ENCODE measurements around the gene BEND5.

BEND5 gene

DNA sequence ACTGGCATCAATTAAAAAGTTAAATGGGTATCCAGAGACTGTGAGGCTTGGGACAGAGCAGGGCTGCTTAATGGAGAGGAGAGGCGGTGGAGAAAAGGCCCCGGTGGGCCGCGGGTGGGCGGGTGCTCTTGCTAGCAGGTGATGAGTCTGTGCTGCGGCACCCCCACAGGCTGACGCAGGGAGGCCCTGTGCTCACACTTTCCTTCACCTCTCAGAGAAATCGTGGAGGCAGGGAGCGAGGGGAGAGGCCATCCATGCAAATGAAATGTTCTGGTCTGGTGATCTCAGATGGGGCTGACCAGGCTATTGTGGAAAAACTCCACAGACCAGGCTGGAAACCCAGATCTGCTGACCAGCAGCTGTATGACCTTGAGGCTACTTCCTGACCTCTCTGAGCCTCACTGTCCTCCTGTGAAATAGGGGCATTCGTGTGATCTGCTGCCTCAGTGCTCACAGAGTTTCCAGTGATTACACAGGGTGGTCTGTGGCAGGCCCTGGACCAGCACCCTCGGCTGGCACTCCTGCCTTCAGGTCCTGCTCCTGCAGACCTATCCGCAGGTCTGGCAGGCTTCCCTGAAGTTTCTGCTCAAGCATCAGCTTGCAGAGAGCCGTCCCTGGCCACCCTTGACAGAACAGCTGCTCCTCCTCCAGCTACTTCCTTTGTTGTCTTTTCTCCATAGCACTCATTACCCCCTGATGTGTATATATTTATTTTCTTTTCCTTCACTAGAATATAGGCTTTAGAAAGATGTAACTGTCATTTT lies 89.2 kb downstream of the BEND5 start:
- TF ChIP-seq, protein P1, sequence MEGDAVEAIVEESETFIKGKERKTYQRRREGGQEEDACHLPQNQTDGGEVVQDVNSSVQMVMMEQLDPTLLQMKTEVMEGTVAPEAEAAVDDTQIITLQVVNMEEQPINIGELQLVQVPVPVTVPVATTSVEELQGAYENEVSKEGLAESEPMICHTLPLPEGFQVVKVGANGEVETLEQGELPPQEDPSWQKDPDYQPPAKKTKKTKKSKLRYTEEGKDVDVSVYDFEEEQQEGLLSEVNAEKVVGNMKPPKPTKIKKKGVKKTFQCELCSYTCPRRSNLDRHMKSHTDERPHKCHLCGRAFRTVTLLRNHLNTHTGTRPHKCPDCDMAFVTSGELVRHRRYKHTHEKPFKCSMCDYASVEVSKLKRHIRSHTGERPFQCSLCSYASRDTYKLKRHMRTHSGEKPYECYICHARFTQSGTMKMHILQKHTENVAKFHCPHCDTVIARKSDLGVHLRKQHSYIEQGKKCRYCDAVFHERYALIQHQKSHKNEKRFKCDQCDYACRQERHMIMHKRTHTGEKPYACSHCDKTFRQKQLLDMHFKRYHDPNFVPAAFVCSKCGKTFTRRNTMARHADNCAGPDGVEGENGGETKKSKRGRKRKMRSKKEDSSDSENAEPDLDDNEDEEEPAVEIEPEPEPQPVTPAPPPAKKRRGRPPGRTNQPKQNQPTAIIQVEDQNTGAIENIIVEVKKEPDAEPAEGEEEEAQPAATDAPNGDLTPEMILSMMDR (IDR thresholded peaks at IDR 0.05; ENCODE audit: borderline replicate concordance, insufficient read depth, low read depth, low read length): no peak
- no peak overlapping the region for H3K4me3 ChIP-seq (ENCODE audit: low read depth, low read length)

DNA sequence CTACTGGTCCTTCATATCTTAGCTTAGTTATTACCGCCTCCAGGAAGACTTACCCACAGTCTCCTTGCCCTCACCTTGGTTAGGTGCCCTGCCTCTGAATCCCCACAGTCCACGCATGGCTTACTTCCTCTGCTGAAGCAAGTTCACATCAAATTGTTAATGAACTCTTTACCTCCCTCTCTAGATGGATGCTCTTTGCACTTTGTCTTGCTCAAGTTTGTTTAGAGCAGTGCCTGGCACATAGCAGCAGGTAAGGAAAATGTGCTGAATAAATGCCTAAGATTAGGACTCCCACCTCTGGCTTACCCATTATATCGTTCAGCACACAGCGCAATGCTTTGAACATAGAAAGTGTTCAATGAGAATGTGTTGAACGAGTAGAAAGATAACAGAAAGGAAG lies 90.5 kb downstream of the BEND5 start:
- TF ChIP-seq, protein P1 (IDR thresholded peaks at IDR 0.05; ENCODE audit: borderline replicate concordance, insufficient read depth, low read depth, low read length): no peak
- no peak overlapping the region for H3K4me3 ChIP-seq (ENCODE audit: low read depth, low read length)

DNA sequence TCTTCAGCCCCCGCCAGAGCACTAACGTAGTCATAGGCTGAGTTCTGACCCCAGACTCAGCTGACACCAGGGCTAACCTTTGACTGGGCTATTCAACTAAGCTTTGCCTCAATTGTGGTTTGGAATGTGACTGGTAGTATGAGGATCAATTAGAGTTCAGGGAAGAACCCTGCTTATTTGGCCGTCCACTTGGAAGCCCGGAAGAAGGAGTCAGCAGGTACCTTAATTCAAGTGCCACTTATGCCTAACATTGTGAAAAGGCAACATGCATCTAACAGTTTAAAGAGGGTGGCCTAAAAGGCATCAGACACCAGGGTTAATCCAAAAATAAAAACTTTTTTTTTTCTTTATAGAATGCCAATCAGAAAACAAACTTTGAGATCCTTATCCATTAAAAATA lies 92.3 kb downstream of the BEND5 start:
- TF ChIP-seq, protein P1 (IDR thresholded peaks at IDR 0.05; ENCODE audit: borderline replicate concordance, insufficient read depth, low read depth, low read length): no peak
- no peak overlapping the region for H3K4me3 ChIP-seq (ENCODE audit: low read depth, low read length)

DNA sequence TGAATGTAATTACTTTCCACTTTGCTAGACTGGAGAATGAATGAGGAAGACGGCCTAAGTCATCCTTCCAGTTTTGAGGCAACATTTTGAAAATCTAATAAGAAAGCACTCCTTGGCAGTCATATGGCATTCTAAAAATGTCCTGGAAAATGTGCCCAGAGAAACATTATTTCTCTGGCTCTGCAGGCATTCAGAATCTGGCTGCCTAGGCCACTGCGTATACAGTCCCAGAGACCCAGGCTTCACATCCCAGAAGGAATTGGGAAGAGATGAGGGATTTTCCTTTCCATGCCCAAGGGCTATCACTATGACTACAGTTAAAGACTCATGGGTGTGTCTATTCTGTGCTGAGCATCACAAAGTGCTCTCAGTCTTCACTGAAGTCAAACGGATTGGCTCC lies 92.9 kb downstream of the BEND5 start:
- TF ChIP-seq, protein P1 (IDR thresholded peaks at IDR 0.05; ENCODE audit: borderline replicate concordance, insufficient read depth, low read depth, low read length): no peak
- no peak overlapping the region for H3K4me3 ChIP-seq (ENCODE audit: low read depth, low read length)

DNA sequence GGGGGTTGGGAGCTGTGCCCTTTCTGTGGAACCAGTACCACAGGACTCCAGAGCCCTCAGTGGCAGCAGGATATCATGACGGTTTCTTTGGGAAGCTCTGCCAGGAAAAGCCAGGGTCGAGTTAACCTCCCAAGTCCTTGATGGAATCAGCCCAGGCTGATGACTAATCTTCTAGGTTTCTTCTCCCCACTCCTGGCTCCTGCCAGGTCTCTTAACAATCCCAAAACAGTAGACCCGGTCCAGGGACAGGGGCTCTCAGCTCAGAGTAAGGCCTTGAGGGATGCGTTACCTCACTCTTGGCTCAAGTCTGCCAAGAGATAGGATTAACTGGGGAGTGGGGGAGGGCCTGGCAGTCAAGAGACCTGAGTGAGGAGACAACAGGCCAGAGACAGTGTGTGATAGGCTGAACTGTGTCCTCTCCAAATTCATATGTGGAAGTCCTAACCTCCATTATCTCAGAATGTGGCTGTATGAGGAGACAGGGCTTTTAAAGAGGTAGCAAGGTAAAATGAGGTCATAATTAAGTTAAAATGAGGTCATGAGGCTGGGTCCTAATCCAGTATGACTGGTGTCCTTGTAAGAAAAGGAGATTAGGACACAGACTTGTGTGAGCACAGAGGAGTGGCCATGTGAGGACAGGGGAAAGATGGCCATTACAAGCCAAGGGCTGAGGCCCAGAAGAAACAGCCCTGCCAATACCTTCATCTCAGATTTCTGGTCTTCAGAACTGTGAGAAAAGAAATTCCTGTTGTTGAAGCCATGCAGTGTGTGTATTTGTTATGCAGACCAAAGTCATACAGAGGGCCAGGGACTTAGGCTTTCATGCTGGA lies 95.0 kb downstream of the BEND5 start:
- H3K4me3 ChIP-seq (ENCODE audit: low read depth, low read length): no peak overlapping the region
- TF ChIP-seq, protein P1 (IDR thresholded peaks at IDR 0.05; ENCODE audit: borderline replicate concordance, insufficient read depth, low read depth, low read length): no peak

DNA sequence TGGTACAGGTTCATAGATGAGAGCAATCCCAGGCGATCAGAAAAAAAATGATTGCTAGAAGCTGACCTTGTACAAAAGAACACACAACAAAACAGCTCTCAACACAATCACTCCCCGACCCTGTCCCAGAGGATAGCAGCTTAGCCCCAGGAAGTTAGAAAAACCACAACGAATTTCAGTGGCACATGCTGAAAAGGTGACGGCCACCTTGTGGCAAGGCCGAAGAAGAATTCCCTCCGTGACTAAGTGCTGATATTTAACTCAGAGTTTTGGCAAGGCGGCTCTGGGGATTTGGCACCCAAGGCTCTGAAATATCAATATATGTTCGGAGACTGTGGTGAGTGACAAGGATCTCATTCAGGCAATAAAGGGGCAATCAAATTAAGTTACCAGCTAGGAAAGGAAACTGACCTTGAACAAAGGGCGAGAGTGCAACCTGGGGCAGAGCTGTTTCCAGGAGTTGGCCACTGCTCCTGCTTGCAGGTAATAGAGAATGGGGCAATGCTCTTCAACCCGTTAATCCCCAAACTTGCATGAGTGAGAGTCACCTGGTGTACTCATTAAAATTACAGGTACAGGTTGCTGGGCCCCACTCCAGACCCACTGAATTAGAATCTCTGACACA lies 96.2 kb downstream of the BEND5 start:
- H3K4me3 ChIP-seq (ENCODE audit: low read depth, low read length): no peak overlapping the region
- TF ChIP-seq, protein P1 (IDR thresholded peaks at IDR 0.05; ENCODE audit: borderline replicate concordance, insufficient read depth, low read depth, low read length): no peak

Measured in GM12875 (cell line).